CD4-positive, alpha-beta T cell treated with Interleukin-6 for 4 hours (primary cell): ENCODE data around the gene POU2F1.

Source experiments
- DNase-seq: peaks from one replicate; pipeline ENCODE4 v3.0.0-alpha.2; 2020; ENCODE audit warnings: mixed read lengths

POU2F1 gene

GRCh38 chr1:167450843-167451242, 230.2 kb downstream of the POU2F1 start:
- DNase-seq: peak; percentile 23

GRCh38 chr1:167452483-167452882, 231.8 kb downstream of the POU2F1 start:
- peak; percentile 13 for DNase-seq

- DNase-seq: peak; percentile 56
Observed at GRCh38 chr1:167453123-167453522, 232.4 kb downstream of the POU2F1 start.

- DNase-seq: peak; percentile 45
Observed at GRCh38 chr1:167454304-167454893, 233.7 kb downstream of the POU2F1 start.

GRCh38 chr1:167454894-167455785, 234.5 kb downstream of the POU2F1 start:
- DNase-seq: peak; percentile 88

- peak; percentile 37 for DNase-seq
Observed at GRCh38 chr1:167455786-167456446, 235.2 kb downstream of the POU2F1 start.

- no peak for DNase-seq
Observed at GRCh38 chr1:167456524-167456923, 235.8 kb downstream of the POU2F1 start.

- no peak for DNase-seq
Observed at GRCh38 chr1:167456926-167457325, 236.2 kb downstream of the POU2F1 start.

- no peak for DNase-seq
Observed at GRCh38 chr1:167457936-167458584, 237.4 kb downstream of the POU2F1 start.

GRCh38 chr1:167460836-167461235, 240.2 kb downstream of the POU2F1 start:
- DNase-seq: peak; percentile 74

- peak; percentile 7 for DNase-seq
Observed at GRCh38 chr1:167462341-167462740, 241.7 kb downstream of the POU2F1 start.

- no peak for DNase-seq
Observed at GRCh38 chr1:167463080-167463479, 242.4 kb downstream of the POU2F1 start.

- no peak for DNase-seq
Observed at GRCh38 chr1:167463875-167464575, 243.3 kb downstream of the POU2F1 start.

- no peak for DNase-seq
Observed at GRCh38 chr1:167465018-167465417, 244.3 kb downstream of the POU2F1 start.

- no peak for DNase-seq
Observed at GRCh38 chr1:167465743-167466142, 245.1 kb downstream of the POU2F1 start.

GRCh38 chr1:167467126-167467710, 246.5 kb downstream of the POU2F1 start:
- DNase-seq: no peak

- no peak for DNase-seq
Observed at GRCh38 chr1:167467752-167468151, 247.1 kb downstream of the POU2F1 start.

- no peak for DNase-seq
Observed at GRCh38 chr1:167469280-167469965, 248.7 kb downstream of the POU2F1 start.

GRCh38 chr1:167471568-167471967, 250.9 kb downstream of the POU2F1 start:
- no peak for DNase-seq

GRCh38 chr1:167472752-167473521, 252.3 kb downstream of the POU2F1 start:
- peak; percentile 55 for DNase-seq

- peak; percentile 47 for DNase-seq
Observed at GRCh38 chr1:167473761-167474160, 253.1 kb downstream of the POU2F1 start.
